ENCODE results near the gene PLPP2. TPM values are rescaled to one million over a fixed set of nuclear protein-coding genes. Genes with fewer than 3 reads are reported as not detected.

The PLPP2 gene
- total RNA-seq, 1 experiment from 2014 or later = 67.0 TPM

DNA sequence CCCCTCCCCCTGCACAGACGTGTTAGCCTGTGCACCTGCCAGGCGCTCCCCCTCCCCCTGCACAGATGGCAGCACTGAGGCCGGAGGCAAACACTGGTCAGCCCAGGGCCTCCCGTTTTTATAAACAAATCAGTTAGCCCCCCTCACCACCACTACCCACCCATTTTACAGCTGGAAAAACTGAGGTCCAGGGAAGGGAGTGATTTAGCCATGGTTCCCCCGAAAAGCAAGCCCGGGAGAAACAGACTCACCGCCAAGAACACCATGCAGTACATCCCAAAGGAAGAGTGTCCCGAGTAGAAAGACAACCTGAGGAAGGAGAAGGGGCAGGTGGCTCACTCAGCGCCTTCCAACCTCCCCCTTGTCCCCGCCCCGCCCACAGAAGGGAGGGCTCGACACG, 8.7 kb downstream of the PLPP2 start:
- in situ Hi-C loops (cut with HindIII; ENCODE audit: low pct_unique_long_range_greater_than_20kb, low sequenced_read_pairs) = no loop called here
- Histone ChIP-seq H3K27me3 (ENCODE audit: control insufficient read depth, insufficient read depth, low read length) (no peaks in the 10 kb centered on the region), H3K27ac (ENCODE audit: low read length) (no peak overlapping the region), H3K9me3 (ENCODE audit: control insufficient read depth, insufficient read depth, low read depth, low read length) (no peaks in the 10 kb centered on the region), H3K4me1 (ENCODE audit: control insufficient read depth, insufficient read depth, low read length) (no peaks in the 10 kb centered on the region), H3K36me3 (ENCODE audit: control insufficient read depth, insufficient read depth, low read length) (peaks cover 2% of the 10 kb centered on the region; the same call in 1 of the 2 replicates), H3K4me3 (ENCODE audit: low read depth in 2 of 2, low read length in 2 of 2) (no peak overlapping the region)
- ChIA-PET POLR2A (no interaction called here), CTCF (no interaction called here)
- no peak for ATAC-seq
- no peak for DNase-seq (ENCODE audit: low read depth, low spot score)
- TF ChIP-seq TCF7L2 (IDR thresholded peaks at IDR 0.05; ENCODE audit: low read depth, low read length) (no peak), POLR2AphosphoS5 (IDR thresholded peaks at IDR 0.05; ENCODE audit: low read depth, low read length) (no peak), SIN3A (IDR thresholded peaks at IDR 0.05; ENCODE audit: borderline replicate concordance, insufficient read depth, low read depth, low read length) (no peak), REST (IDR thresholded peaks at IDR 0.05; ENCODE audit: insufficient read depth in 1 of 2, low read depth in 2 of 2, low read length in 1 of 2) (no peak)
- TF ChIP-seq, protein P1, sequence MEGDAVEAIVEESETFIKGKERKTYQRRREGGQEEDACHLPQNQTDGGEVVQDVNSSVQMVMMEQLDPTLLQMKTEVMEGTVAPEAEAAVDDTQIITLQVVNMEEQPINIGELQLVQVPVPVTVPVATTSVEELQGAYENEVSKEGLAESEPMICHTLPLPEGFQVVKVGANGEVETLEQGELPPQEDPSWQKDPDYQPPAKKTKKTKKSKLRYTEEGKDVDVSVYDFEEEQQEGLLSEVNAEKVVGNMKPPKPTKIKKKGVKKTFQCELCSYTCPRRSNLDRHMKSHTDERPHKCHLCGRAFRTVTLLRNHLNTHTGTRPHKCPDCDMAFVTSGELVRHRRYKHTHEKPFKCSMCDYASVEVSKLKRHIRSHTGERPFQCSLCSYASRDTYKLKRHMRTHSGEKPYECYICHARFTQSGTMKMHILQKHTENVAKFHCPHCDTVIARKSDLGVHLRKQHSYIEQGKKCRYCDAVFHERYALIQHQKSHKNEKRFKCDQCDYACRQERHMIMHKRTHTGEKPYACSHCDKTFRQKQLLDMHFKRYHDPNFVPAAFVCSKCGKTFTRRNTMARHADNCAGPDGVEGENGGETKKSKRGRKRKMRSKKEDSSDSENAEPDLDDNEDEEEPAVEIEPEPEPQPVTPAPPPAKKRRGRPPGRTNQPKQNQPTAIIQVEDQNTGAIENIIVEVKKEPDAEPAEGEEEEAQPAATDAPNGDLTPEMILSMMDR (IDR thresholded peaks at IDR 0.05) = no peak
- intact Hi-C loops (cut with micrococcal nuclease; ENCODE audit: unreplicated experiment) = no loop called here
- no TSS peak for BruUV-seq (replicated peaks)

DNA sequence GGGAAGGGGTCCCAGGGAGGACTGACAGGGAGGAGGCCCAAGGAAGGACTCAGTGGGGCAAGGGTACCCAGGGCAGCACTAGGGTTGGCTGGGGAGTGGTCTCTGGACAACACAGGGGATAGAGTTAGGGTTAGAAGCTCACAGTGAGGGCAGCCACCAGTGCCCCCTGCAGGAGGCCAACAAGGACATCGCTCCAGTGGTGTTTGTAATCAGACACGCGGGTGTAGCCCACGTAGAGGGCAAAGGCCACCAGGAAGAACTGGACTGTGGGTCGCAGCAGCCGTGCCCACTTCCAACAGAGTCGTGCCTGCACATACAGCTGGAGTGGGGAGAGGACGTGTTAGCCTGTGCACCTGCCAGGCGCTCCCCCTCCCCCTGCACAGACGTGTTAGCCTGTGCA, 9.2 kb downstream of the PLPP2 start:
- H3K4me3 ChIP-seq (ENCODE audit: low read depth in 2 of 2, low read length in 2 of 2) = no peak overlapping the region
- in situ Hi-C loops (cut with HindIII; ENCODE audit: low pct_unique_long_range_greater_than_20kb, low sequenced_read_pairs) (no loop called here), intact Hi-C loops (cut with micrococcal nuclease; ENCODE audit: unreplicated experiment) (no loop called here)
- peaks cover 2% of the 10 kb centered on the region; the same call in 1 of the 2 replicates for H3K36me3 ChIP-seq (ENCODE audit: control insufficient read depth, insufficient read depth, low read length)
- no peak overlapping the region for H3K27ac ChIP-seq (ENCODE audit: low read length)
- H3K4me1 ChIP-seq (ENCODE audit: control insufficient read depth, insufficient read depth, low read length) = no peaks in the 10 kb centered on the region
- CTCF ChIA-PET = no interaction called here
- no peak for TF ChIP-seq POLR2AphosphoS5 (IDR thresholded peaks at IDR 0.05; ENCODE audit: low read depth, low read length)
- TF ChIP-seq TCF7L2 (IDR thresholded peaks at IDR 0.05; ENCODE audit: low read depth, low read length) = no peak
- TF ChIP-seq, protein P1 (IDR thresholded peaks at IDR 0.05) = no peak
- TF ChIP-seq SIN3A (IDR thresholded peaks at IDR 0.05; ENCODE audit: borderline replicate concordance, insufficient read depth, low read depth, low read length) = no peak
- POLR2A ChIA-PET = no interaction called here
- no peak for DNase-seq (ENCODE audit: low read depth, low spot score)
- BruUV-seq (replicated peaks) = no TSS peak
- H3K9me3 ChIP-seq (ENCODE audit: control insufficient read depth, insufficient read depth, low read depth, low read length) = no peaks in the 10 kb centered on the region
- no peak for ATAC-seq
- H3K27me3 ChIP-seq (ENCODE audit: control insufficient read depth, insufficient read depth, low read length) = no peaks in the 10 kb centered on the region
